ENCODE results near the gene FEM1B. TPM values are rescaled to one million over a fixed set of nuclear protein-coding genes. Genes with fewer than 3 reads are reported as not detected.
"Not testable (repeated sequence)": the region's sequence is repeated elsewhere in the genome, so short reads cannot be mapped to it uniquely, and the experiment has no call there.

Gene FEM1B
- total RNA-seq, 2 experiments from 2014 or later = 35.5 to 37.3 TPM

DNA sequence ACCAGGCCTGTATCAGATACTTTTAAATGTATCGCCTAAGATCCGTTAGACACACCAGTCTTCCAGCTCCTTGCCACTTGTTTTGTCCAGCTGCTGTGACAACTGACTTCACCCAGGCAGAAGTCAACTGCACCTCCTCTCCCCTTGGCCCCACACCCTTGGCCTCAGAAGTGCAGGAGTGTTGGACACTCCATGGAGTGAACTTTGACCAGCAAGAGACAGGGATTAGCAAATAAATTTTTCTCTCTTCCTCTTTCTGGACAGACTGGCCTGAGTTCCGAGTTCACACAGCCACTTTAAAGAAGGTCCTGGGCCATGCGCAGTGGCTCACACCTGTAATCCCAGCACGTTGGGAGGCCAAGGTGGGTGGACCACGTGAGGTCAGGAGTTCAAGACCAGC is 45.1 kb upstream of the FEM1B start:
- TF ChIP-seq, protein P1, sequence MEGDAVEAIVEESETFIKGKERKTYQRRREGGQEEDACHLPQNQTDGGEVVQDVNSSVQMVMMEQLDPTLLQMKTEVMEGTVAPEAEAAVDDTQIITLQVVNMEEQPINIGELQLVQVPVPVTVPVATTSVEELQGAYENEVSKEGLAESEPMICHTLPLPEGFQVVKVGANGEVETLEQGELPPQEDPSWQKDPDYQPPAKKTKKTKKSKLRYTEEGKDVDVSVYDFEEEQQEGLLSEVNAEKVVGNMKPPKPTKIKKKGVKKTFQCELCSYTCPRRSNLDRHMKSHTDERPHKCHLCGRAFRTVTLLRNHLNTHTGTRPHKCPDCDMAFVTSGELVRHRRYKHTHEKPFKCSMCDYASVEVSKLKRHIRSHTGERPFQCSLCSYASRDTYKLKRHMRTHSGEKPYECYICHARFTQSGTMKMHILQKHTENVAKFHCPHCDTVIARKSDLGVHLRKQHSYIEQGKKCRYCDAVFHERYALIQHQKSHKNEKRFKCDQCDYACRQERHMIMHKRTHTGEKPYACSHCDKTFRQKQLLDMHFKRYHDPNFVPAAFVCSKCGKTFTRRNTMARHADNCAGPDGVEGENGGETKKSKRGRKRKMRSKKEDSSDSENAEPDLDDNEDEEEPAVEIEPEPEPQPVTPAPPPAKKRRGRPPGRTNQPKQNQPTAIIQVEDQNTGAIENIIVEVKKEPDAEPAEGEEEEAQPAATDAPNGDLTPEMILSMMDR (conservative IDR thresholded peaks at IDR 0.05; ENCODE audit: low read length) = no peak
- TF ChIP-seq EZH2phosphoT487 (IDR thresholded peaks at IDR 0.05; ENCODE audit: borderline replicate concordance, low read depth, low read length) = no peak
- ChIA-PET CTCF (ENCODE audit: unreplicated experiment) (no interaction called here), POLR2A (no interaction called here)
- H3K4me3 ChIP-seq (ENCODE audit: low read depth, low read length, poor library complexity, severe bottlenecking) = no peak overlapping the region
- intact Hi-C loops (cut with micrococcal nuclease; ENCODE audit: unreplicated experiment) = no loop called here
- no peak overlapping the region for H2AFZ ChIP-seq (ENCODE audit: low read length)
- no peaks in the 10 kb centered on the region for H3K9me3 ChIP-seq (ENCODE audit: low read length)
- H3K79me2 ChIP-seq (ENCODE audit: insufficient read depth, low read depth, low read length) = peaks cover 17% of the 10 kb centered on the region
- no peak for DNase-seq (ENCODE audit: low spot score)
- no peak overlapping the region for H3K27ac ChIP-seq (ENCODE audit: low read depth, low read length, poor library complexity, severe bottlenecking)
- H4K20me1 ChIP-seq (ENCODE audit: insufficient read depth, low read length) = no peaks in the 10 kb centered on the region
- H3K4me2 ChIP-seq (ENCODE audit: low read length) = no peak overlapping the region
- no peaks in the 10 kb centered on the region for H3K36me3 ChIP-seq (ENCODE audit: insufficient read depth, low read length)
- no TSS peak for BruUV-seq (replicated peaks)
- H3K4me1 ChIP-seq (ENCODE audit: insufficient read depth, low read length, poor library complexity, severe bottlenecking) = peaks cover 21% of the 10 kb centered on the region
- H3K9me2 ChIP-seq (ENCODE audit: insufficient read depth, low read length) = no peaks in the 10 kb centered on the region

DNA sequence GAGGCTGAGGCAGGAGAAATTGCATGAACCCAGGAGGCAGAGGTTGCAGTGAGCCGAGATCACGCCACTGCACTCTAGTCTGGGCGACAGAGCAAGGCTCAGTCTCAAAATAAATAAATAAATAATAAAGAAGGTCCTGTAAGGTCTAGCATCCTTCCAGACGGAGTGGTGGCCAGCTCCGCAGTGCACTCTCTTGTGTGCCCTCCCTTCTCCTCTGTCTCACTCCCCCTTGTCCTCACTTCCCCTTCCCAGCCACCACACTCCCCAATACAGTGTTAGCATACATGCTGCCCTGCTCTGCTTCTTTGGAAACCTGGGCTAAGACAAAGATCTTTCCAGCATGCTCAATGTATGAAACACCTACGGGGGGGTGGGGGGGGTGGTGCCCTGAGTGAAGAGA is 44.6 kb upstream of the FEM1B start:
- peaks cover 16% of the 10 kb centered on the region for H3K4me1 ChIP-seq (ENCODE audit: insufficient read depth, low read length, poor library complexity, severe bottlenecking)
- no peaks in the 10 kb centered on the region for H3K36me3 ChIP-seq (ENCODE audit: insufficient read depth, low read length)
- ChIA-PET CTCF (ENCODE audit: unreplicated experiment) (no interaction called here), POLR2A (interaction anchor here (0.5 kb wide), 1 partner anchor 70 kb away, joined by 3 read pairs; no protein-coding TSS in a partner anchor)
- H3K27ac ChIP-seq (ENCODE audit: low read depth, low read length, poor library complexity, severe bottlenecking) = no peak overlapping the region
- H3K9me3 ChIP-seq (ENCODE audit: low read length) = no peaks in the 10 kb centered on the region
- no peak for DNase-seq (ENCODE audit: low spot score)
- BruUV-seq (replicated peaks) = no TSS peak
- intact Hi-C loops (cut with micrococcal nuclease; ENCODE audit: unreplicated experiment) = no loop called here
- H2AFZ ChIP-seq (ENCODE audit: low read length) = no peak overlapping the region
- no peaks in the 10 kb centered on the region for H4K20me1 ChIP-seq (ENCODE audit: insufficient read depth, low read length)
- H3K79me2 ChIP-seq (ENCODE audit: insufficient read depth, low read depth, low read length) = peaks cover 12% of the 10 kb centered on the region
- H3K4me3 ChIP-seq (ENCODE audit: low read depth, low read length, poor library complexity, severe bottlenecking) = no peak overlapping the region
- no peaks in the 10 kb centered on the region for H3K9me2 ChIP-seq (ENCODE audit: insufficient read depth, low read length)
- TF ChIP-seq, protein P1 (conservative IDR thresholded peaks at IDR 0.05; ENCODE audit: low read length) = no peak
- TF ChIP-seq EZH2phosphoT487 (IDR thresholded peaks at IDR 0.05; ENCODE audit: borderline replicate concordance, low read depth, low read length) = no peak
- H3K4me2 ChIP-seq (ENCODE audit: low read length) = no peak overlapping the region

DNA sequence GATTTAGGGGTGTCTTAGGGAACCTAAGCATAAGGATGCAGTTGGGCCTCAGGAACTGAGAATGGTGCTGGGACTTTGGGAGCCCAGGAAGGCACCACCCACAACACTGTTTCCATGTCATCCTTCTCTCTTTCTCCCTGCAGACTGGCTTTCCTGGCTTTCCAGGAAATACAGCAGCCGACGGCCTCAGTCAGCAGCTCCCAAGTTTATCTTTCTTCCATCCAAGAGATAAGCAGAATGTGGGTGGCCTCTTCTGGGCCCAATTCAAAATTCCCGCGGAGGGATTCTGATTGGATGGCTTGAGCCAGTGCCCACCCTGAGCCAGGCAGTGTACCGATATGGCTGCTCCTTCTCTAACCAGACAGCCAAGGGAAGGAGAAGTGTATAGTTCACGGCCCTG is 43.5 kb upstream of the FEM1B start:
- peaks cover 15% of the 10 kb centered on the region for H3K4me1 ChIP-seq (ENCODE audit: insufficient read depth, low read length, poor library complexity, severe bottlenecking)
- H3K4me3 ChIP-seq (ENCODE audit: low read depth, low read length, poor library complexity, severe bottlenecking) = no peak overlapping the region
- CTCF ChIA-PET (ENCODE audit: unreplicated experiment) = no interaction called here
- H3K4me2 ChIP-seq (ENCODE audit: low read length) = no peak overlapping the region
- TF ChIP-seq EZH2phosphoT487 (IDR thresholded peaks at IDR 0.05; ENCODE audit: borderline replicate concordance, low read depth, low read length) = no peak
- TF ChIP-seq, protein P1 (conservative IDR thresholded peaks at IDR 0.05; ENCODE audit: low read length) = no peak
- H2AFZ ChIP-seq (ENCODE audit: low read length) = no peak overlapping the region
- no peak for DNase-seq (ENCODE audit: low spot score)
- no peak overlapping the region for H3K27ac ChIP-seq (ENCODE audit: low read depth, low read length, poor library complexity, severe bottlenecking)
- H3K36me3 ChIP-seq (ENCODE audit: insufficient read depth, low read length) = no peaks in the 10 kb centered on the region
- POLR2A ChIA-PET = no interaction called here
- BruUV-seq (replicated peaks) = no TSS peak
- no peaks in the 10 kb centered on the region for H4K20me1 ChIP-seq (ENCODE audit: insufficient read depth, low read length)
- H3K9me2 ChIP-seq (ENCODE audit: insufficient read depth, low read length) = no peaks in the 10 kb centered on the region
- H3K79me2 ChIP-seq (ENCODE audit: insufficient read depth, low read depth, low read length) = peaks cover under 1% of the 10 kb centered on the region; the same call in 1 of the 2 replicates
- H3K9me3 ChIP-seq (ENCODE audit: low read length) = no peaks in the 10 kb centered on the region
- intact Hi-C loops (cut with micrococcal nuclease; ENCODE audit: unreplicated experiment) = no loop called here

DNA sequence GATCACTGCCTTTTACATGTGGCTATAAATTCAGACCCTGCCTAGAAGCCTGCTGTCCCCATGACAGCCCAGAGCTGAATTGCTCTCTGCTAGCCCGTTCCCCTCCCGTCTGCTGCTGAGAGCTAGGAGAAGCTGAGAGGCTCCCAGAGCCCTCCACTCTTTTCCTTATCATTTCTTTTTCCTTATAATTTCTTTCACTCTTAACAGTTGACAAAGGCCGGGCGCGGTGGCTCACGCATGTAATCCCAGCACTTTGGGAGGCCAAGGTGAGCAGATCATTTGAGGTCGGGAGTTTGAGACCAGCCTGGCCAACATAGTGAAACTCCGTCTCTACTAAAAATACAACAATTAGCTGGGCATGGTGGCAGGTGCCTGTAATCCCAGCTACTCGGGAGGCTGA is 43.0 kb upstream of the FEM1B start:
- POLR2A ChIA-PET; H3K9me3 ChIP-seq (ENCODE audit: low read length); DNase-seq (ENCODE audit: low spot score); intact Hi-C loops (cut with micrococcal nuclease; ENCODE audit: unreplicated experiment); H3K9me2 ChIP-seq (ENCODE audit: insufficient read depth, low read length); CTCF ChIA-PET (ENCODE audit: unreplicated experiment); BruUV-seq (replicated peaks); H3K4me3 ChIP-seq (ENCODE audit: low read depth, low read length, poor library complexity, severe bottlenecking); H3K36me3 ChIP-seq (ENCODE audit: insufficient read depth, low read length); H2AFZ ChIP-seq (ENCODE audit: low read length); H4K20me1 ChIP-seq (ENCODE audit: insufficient read depth, low read length); H3K4me2 ChIP-seq (ENCODE audit: low read length); H3K27ac ChIP-seq (ENCODE audit: low read depth, low read length, poor library complexity, severe bottlenecking); H3K79me2 ChIP-seq (ENCODE audit: insufficient read depth, low read depth, low read length): not testable (repeated sequence)
- peaks cover 15% of the 10 kb centered on the region for H3K4me1 ChIP-seq (ENCODE audit: insufficient read depth, low read length, poor library complexity, severe bottlenecking)

All from OCI-LY7 (cell line).